ENCODE measurements around the gene RBM20. TPM values are rescaled to one million over a fixed set of nuclear protein-coding genes. Genes with fewer than 3 reads are reported as not detected.

RBM20 gene
- total RNA-seq, 4 donors from 2014 or later: 0.54 to 4.3 (median 1.5) TPM

GRCh38 chr10:110686949-110687348 is 42.8 kb downstream of the RBM20 start:
- Histone ChIP-seq H3K9me3 (no peaks in the 10 kb centered on the region), H3K36me3 (no peaks in the 10 kb centered on the region), H3K27me3 (no peaks in the 10 kb centered on the region), H3K4me1 (no peaks in the 10 kb centered on the region), H3K27ac (no peak overlapping the region), H3K4me3 (replicated peaks in 1 of 3) (no peak overlapping the region)
- intact Hi-C loops (cut with DNase I): no loop called here
- TF ChIP-seq, protein P1, sequence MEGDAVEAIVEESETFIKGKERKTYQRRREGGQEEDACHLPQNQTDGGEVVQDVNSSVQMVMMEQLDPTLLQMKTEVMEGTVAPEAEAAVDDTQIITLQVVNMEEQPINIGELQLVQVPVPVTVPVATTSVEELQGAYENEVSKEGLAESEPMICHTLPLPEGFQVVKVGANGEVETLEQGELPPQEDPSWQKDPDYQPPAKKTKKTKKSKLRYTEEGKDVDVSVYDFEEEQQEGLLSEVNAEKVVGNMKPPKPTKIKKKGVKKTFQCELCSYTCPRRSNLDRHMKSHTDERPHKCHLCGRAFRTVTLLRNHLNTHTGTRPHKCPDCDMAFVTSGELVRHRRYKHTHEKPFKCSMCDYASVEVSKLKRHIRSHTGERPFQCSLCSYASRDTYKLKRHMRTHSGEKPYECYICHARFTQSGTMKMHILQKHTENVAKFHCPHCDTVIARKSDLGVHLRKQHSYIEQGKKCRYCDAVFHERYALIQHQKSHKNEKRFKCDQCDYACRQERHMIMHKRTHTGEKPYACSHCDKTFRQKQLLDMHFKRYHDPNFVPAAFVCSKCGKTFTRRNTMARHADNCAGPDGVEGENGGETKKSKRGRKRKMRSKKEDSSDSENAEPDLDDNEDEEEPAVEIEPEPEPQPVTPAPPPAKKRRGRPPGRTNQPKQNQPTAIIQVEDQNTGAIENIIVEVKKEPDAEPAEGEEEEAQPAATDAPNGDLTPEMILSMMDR (IDR thresholded peaks at IDR 0.05): no peak
- no peak for TF ChIP-seq POLR2A (IDR thresholded peaks at IDR 0.05)
- 96 to 99% methylated on average over 2 of the region's 2 CpGs for WGBS, 2 donors
- no peak for DNase-seq

DNA sequence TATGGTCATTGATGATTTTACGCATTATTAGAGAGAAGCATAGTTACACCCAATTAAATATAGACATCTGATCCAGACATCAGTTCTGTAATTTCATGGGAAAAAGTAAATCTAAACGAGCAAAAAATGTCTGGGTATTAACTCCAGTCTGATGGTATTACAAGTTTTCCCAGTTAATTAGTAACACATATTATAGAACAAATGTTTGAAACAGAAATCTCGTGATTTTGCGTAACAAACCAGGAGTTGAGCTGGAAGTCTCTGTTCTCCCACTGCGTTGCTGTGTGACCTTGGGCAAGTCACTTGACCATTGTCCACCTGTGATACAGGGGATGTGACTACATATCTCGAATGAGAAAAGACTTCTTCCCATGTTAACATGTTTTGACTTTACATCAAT is 43.3 kb downstream of the RBM20 start:
- Histone ChIP-seq H3K36me3 (no peaks in the 10 kb centered on the region), H3K9me3 (no peaks in the 10 kb centered on the region), H3K27me3 (no peaks in the 10 kb centered on the region), H3K4me1 (no peaks in the 10 kb centered on the region), H3K4me3 (replicated peaks in 1 of 3) (no peak overlapping the region), H3K27ac (no peak overlapping the region)
- 92 to 94% methylated on average over 6 of the region's 6 CpGs for whole genome bisulfite sequencing, 2 donors
- TF ChIP-seq POLR2A (IDR thresholded peaks at IDR 0.05): no peak
- TF ChIP-seq, protein P1 (IDR thresholded peaks at IDR 0.05): no peak
- DNase-seq: no peak
- intact Hi-C loops (cut with DNase I): no loop called here

- Histone ChIP-seq H3K4me1 (no peaks in the 10 kb centered on the region), H3K36me3 (no peaks in the 10 kb centered on the region), H3K27ac (no peak overlapping the region), H3K4me3 (replicated peaks in 1 of 3) (no peak overlapping the region), H3K27me3 (no peaks in the 10 kb centered on the region), H3K9me3 (no peaks in the 10 kb centered on the region)
- intact Hi-C loops (cut with DNase I): no loop called here
- no peak for DNase-seq
- 92 to 100% methylated on average over 2 of the region's 2 CpGs for WGBS, 2 donors
- no peak for TF ChIP-seq POLR2A (IDR thresholded peaks at IDR 0.05)
- TF ChIP-seq, protein P1 (IDR thresholded peaks at IDR 0.05): no peak
Observed at GRCh38 chr10:110691139-110691538, 47.0 kb downstream of the RBM20 start.

- no peak for TF ChIP-seq POLR2A (IDR thresholded peaks at IDR 0.05)
- TF ChIP-seq, protein P1 (IDR thresholded peaks at IDR 0.05): no peak
- 48 to 52% methylated on average over 1 of the region's 1 CpG for WGBS, 2 donors
- Histone ChIP-seq H3K27me3 (no peaks in the 10 kb centered on the region), H3K27ac (no peak overlapping the region), H3K4me3 (replicated peaks in 1 of 3) (no peak overlapping the region), H3K4me1 (no peaks in the 10 kb centered on the region), H3K9me3 (no peaks in the 10 kb centered on the region), H3K36me3 (no peaks in the 10 kb centered on the region)
- intact Hi-C loops (cut with DNase I): no loop called here
- DNase-seq: no peak
Observed at GRCh38 chr10:110694263-110694662, 50.1 kb downstream of the RBM20 start.

- TF ChIP-seq, protein P1 (IDR thresholded peaks at IDR 0.05): no peak
- TF ChIP-seq POLR2A (IDR thresholded peaks at IDR 0.05): no peak
- Histone ChIP-seq H3K36me3 (no peaks in the 10 kb centered on the region), H3K27me3 (no peaks in the 10 kb centered on the region), H3K4me3 (replicated peaks in 1 of 3) (no peak overlapping the region), H3K4me1 (peaks cover 0 to 3% of the 10 kb centered on the region in 2 donors), H3K27ac (no peak overlapping the region), H3K9me3 (no peaks in the 10 kb centered on the region)
- 81 to 82% methylated on average over 5 of the region's 5 CpGs for WGBS, 2 donors
- intact Hi-C loops (cut with DNase I): no loop called here
- no peak for DNase-seq
Observed at GRCh38 chr10:110694820-110695538, 50.8 kb downstream of the RBM20 start.

Measured in thyroid gland (tissue), 4 donors.